ENCODE data around the gene FGFR2. TPM values are rescaled to one million over a fixed set of nuclear protein-coding genes. Genes with fewer than 3 reads are reported as not detected.

Gene FGFR2
- total RNA-seq, 1 donor from 2014 or later: 2.9 TPM

- peaks cover 3% of the 10 kb centered on the region for H3K36me3 Mint-ChIP-seq (ENCODE audit: low read depth)
- DNase-seq (ENCODE audit: low spot score): no peak
- H3K27me3 Mint-ChIP-seq (ENCODE audit: low read depth): no peaks in the 10 kb centered on the region
- TF ChIP-seq CTCF (IDR thresholded peaks at IDR 0.05): no peak
- no peak overlapping the region for H3K4me3 Mint-ChIP-seq (ENCODE audit: unreplicated experiment)
- H3K4me1 Mint-ChIP-seq (ENCODE audit: low read depth): no peaks in the 10 kb centered on the region
- no peak overlapping the region for H3K27ac Mint-ChIP-seq (ENCODE audit: unreplicated experiment)
- no peaks in the 10 kb centered on the region for H3K9me3 Mint-ChIP-seq (ENCODE audit: low read depth)
Observed at GRCh38 chr10:121481180-121481579, 117.1 kb downstream of the FGFR2 start.

- H3K27ac Mint-ChIP-seq (ENCODE audit: unreplicated experiment): no peak overlapping the region
- H3K4me3 Mint-ChIP-seq (ENCODE audit: unreplicated experiment): no peak overlapping the region
- no peak for TF ChIP-seq CTCF (IDR thresholded peaks at IDR 0.05)
- peaks cover 3% of the 10 kb centered on the region for H3K36me3 Mint-ChIP-seq (ENCODE audit: low read depth)
- H3K4me1 Mint-ChIP-seq (ENCODE audit: low read depth): no peaks in the 10 kb centered on the region
- H3K27me3 Mint-ChIP-seq (ENCODE audit: low read depth): peaks cover 2% of the 10 kb centered on the region
- no peak for DNase-seq (ENCODE audit: low spot score)
- peaks cover 5% of the 10 kb centered on the region for H3K9me3 Mint-ChIP-seq (ENCODE audit: low read depth)
Observed at GRCh38 chr10:121478556-121478955, 119.7 kb downstream of the FGFR2 start.

- H3K27me3 Mint-ChIP-seq (ENCODE audit: low read depth): peaks cover 5% of the 10 kb centered on the region
- no peak for TF ChIP-seq CTCF (IDR thresholded peaks at IDR 0.05)
Observed at GRCh38 chr10:121469797-121470606, 128.2 kb downstream of the FGFR2 start.

GRCh38 chr10:121468726-121469125, 129.5 kb downstream of the FGFR2 start:
- Mint-ChIP-seq H3K9me3 (ENCODE audit: low read depth) (no peaks in the 10 kb centered on the region), H3K27me3 (ENCODE audit: low read depth) (peaks cover 3% of the 10 kb centered on the region), H3K36me3 (ENCODE audit: low read depth) (no peaks in the 10 kb centered on the region), H3K4me3 (ENCODE audit: unreplicated experiment) (no peak overlapping the region), H3K4me1 (ENCODE audit: low read depth) (peaks cover 6% of the 10 kb centered on the region), H3K27ac (ENCODE audit: unreplicated experiment) (no peak overlapping the region)
- no peak for TF ChIP-seq CTCF (IDR thresholded peaks at IDR 0.05)
- DNase-seq (ENCODE audit: low spot score): no peak

More at GRCh38 chr10:121469797-121470606, 128.2 kb downstream of the FGFR2 start:
- no peaks in the 10 kb centered on the region for H3K36me3 Mint-ChIP-seq (ENCODE audit: low read depth)
- peaks cover 3% of the 10 kb centered on the region for H3K4me1 Mint-ChIP-seq (ENCODE audit: low read depth)
- no peak for DNase-seq (ENCODE audit: low spot score)
- no peak overlapping the region for H3K27ac Mint-ChIP-seq (ENCODE audit: unreplicated experiment)
- H3K9me3 Mint-ChIP-seq (ENCODE audit: low read depth): no peaks in the 10 kb centered on the region
- no peak overlapping the region for H3K4me3 Mint-ChIP-seq (ENCODE audit: unreplicated experiment)

- Mint-ChIP-seq H3K4me1 (ENCODE audit: low read depth) (peaks cover 6% of the 10 kb centered on the region), H3K36me3 (ENCODE audit: low read depth) (no peaks in the 10 kb centered on the region), H3K4me3 (ENCODE audit: unreplicated experiment) (no peak overlapping the region), H3K27ac (ENCODE audit: unreplicated experiment) (no peak overlapping the region), H3K27me3 (ENCODE audit: low read depth) (no peaks in the 10 kb centered on the region), H3K9me3 (ENCODE audit: low read depth) (no peaks in the 10 kb centered on the region)
- DNase-seq (ENCODE audit: low spot score): no peak
- TF ChIP-seq CTCF (IDR thresholded peaks at IDR 0.05): no peak
Observed at GRCh38 chr10:121466424-121466823, 131.8 kb downstream of the FGFR2 start.
